GM12872 (cell line): ENCODE measurements around the gene FBXL4.

Experiments used
- TF ChIP-seq, protein P1 (sequence below): IDR thresholded peaks from 3 replicates; pipeline ENCODE4 v1.5.1; 2011; ENCODE audit warnings: low read depth, mild to moderate bottlenecking, low read length, moderate library complexity; ENCODE audit not compliant: insufficient read depth

The FBXL4 gene

DNA sequence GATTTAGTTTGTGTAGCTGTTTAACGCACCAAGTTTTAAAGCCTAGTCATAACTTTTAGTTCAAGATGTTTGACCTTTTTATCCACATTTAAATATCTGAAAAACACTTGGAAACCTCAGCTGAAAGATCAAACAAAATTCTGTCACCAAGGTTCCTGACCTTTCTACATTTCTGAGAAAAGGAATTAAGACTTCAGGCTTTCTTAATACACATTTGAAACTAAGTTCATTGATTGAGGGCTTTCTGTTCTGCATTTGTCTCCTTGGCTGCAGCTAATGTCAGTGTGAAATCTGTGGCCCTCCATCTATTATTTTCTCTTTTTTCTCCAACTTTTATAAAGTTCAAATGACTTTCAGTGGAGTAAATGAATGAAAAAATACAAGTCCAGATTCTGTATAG, 22.7 kb upstream of the FBXL4 start:
- TF ChIP-seq, protein P1, sequence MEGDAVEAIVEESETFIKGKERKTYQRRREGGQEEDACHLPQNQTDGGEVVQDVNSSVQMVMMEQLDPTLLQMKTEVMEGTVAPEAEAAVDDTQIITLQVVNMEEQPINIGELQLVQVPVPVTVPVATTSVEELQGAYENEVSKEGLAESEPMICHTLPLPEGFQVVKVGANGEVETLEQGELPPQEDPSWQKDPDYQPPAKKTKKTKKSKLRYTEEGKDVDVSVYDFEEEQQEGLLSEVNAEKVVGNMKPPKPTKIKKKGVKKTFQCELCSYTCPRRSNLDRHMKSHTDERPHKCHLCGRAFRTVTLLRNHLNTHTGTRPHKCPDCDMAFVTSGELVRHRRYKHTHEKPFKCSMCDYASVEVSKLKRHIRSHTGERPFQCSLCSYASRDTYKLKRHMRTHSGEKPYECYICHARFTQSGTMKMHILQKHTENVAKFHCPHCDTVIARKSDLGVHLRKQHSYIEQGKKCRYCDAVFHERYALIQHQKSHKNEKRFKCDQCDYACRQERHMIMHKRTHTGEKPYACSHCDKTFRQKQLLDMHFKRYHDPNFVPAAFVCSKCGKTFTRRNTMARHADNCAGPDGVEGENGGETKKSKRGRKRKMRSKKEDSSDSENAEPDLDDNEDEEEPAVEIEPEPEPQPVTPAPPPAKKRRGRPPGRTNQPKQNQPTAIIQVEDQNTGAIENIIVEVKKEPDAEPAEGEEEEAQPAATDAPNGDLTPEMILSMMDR: no peak

DNA sequence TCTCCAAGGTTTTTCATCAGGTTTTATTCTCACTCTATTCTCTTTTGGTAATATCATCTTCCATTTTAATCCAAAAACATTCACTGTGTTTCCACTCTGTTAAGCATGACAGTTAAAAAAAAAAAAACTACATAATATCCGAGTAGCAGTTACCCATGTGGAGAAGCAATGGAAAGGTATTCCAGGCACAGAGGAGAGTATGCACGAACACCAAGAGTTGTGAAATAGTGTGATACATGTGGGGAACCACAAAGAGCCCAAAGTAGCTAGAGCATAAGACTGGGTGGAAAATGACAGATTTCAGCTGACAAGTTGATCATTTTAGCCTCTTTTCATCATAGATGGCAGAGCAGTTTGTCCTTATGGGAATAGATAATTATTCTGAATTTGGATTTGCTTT, 19.9 kb upstream of the FBXL4 start:
- TF ChIP-seq, protein P1: no peak

DNA sequence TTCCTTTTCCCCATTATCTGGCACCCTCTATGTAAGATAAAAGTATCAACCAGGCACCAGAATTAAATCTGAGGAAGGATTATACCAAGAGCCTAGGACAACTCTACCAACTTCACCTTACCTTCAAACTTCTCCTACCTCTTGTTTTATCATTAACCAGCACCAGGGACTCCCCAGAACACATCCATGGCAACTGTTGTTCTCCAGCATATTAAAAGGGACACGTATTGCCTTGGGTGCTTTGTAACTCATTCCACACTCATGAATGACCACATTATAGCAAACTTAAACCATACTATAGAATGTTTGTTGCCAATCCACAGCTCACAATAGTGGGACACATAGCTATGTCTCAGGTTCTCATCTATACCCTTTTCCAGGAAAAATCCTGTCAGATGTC, 11.9 kb upstream of the FBXL4 start:
- TF ChIP-seq, protein P1: no peak

DNA sequence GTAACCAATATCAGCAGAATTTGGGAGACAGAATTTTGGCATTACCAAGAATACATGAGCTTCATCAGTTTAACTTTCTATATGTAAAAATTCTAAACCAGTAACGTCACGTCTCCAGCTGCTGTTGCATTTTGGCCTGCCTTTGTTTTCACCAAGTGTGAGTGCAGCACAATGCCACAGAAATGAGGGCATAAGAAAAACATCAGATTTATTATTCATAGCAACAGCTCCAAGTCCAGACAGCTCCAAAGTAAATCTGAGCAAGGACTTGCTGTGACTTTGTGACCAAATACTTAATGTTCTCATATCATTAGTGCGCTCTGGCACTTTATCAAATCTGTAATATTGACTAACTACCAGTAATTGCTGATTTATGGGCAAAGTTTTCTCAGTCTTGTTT, 11.0 kb upstream of the FBXL4 start:
- TF ChIP-seq, protein P1: no peak

DNA sequence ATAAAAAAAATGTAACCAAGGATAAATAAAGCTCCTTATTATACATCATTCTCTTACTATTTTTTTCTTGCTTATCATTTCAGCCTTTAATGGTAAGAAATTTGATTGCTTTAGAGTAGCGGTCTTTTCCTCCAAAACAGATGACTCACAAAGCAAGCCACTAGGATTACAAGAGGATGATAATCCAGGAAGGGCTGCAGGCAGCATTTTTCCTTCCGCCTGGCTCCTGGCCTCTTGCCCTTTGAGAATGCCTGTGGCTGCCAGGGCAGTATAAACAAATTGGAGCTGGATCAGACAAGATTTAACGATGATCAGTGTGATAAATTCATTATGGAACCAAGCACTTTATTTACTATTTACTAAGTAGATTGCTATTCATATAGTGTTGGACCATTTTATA, 9.7 kb upstream of the FBXL4 start:
- TF ChIP-seq, protein P1: no peak

DNA sequence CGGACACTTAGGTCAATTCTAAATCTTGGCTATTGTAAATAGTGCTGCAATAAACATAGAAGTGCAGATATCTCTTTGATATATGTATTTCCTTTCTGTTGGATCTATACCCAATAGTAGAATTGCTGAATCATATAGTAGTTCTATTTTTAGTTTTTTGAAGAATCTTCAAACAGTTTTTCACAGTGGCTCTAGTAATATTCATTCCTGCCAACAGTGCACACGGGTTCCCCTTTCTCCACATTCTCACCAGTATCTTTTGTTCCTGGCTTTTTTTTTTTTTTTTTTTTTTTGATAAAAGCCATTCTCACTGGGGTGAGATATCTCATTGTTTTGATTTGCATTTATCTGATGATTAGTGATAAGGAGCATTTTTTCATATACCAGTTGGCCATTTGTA, 1.8 kb upstream of the FBXL4 start:
- TF ChIP-seq, protein P1: no peak

DNA sequence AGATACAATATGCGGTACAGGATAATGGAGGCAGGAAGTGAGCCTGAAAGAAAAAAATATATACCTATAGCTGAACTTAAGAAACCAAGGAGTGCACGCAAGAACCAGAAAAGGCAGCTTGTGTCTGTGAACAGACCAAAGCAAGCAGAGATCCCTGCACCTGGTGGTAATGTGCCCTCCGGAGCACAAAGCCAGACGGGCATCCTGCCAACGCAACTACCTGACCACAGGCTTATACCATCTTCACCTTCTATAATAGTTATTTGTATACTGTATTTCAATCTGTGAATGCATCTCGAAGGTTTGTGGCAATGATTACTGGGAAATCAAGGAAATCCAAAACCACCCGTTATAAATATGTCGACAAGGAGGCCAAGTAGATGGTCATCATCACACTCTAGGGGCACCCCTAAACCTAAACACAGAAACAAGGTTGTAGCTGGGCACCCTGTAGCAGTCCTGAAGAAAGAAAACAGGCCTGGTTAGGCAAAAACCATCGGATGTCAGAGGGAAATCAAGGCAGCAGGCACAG, 801 bp downstream of the FBXL4 start:
- TF ChIP-seq, protein P1: no peak

DNA sequence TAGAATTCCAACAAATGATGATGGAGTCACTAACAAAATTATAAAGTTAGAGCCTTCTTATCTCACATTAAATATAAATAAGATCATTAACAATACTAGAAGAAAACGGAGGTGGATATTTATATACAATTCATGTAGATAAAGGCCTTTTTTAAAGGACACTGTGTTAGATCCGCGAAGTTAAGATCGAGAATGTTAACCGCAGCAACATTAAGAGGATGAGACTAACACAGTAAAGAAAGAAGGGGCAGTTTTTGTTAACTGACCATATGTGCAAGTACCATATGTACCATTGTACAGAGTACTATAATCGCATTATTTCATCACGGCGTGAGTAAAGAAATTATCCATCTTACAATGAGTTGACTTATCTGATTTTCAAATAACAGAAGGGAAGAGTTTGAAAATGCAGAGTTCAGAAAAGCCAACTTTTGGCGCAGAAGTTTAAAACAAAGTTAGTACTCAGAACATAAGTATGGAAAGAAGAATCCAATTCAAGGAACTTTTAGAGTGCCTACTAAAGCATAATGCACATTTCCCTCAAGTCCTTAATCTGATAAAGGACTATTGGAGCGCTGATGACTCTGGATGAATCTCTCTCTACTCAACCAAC, 1.4 kb downstream of the FBXL4 start:
- TF ChIP-seq, protein P1: no peak
